Head of caudate nucleus (tissue), 42 donors: ENCODE data around the gene GLOD4.
"Not testable (repeated sequence)": the region's sequence is repeated elsewhere in the genome, so short reads cannot be mapped to it uniquely, and the experiment has no call there.

ENCODE experiments used
- DNase-seq, 42 donors: peaks; one replicate each; pipeline versions ENCODE4 v3.0.0 to v3.0.0-alpha.2; 2020 to 2021; ENCODE audit warnings: mixed read lengths in 7 of 42
- intact Hi-C: fragments of 100-400 bp; cut with DNase I; formaldehyde crosslinking; loops from one replicate; pipeline ENCODE4 v1.15.0; 2022

Gene GLOD4

GRCh38 chr17:781805-782731 lies at the start of gene GLOD4, which contains the start of gene MRM3:
Gene GLOD4, minus strand, starts transcription at chr17:782280. Its CDS starts 25 bp downstream, at chr17:782255.
Gene MRM3, plus strand, starts transcription at chr17:782353. Its CDS starts 26 bp downstream, at chr17:782379.
- intact Hi-C loops = loop anchor here (5.0 to 10.0 kb wide), 2 partner anchors 47 to 215 kb away; partner anchors contain the start of genes TIMM22 and TLCD3A
- peak; percentile 87 to 98 (median 95) for DNase-seq

- intact Hi-C loops = no loop called here
- DNase-seq = no peak
Observed at GRCh38 chr17:830950-831349, 48.9 kb upstream of the GLOD4 start.

- intact Hi-C loops = no loop called here
- DNase-seq = no peak
Observed at GRCh38 chr17:830381-830780, 48.3 kb upstream of the GLOD4 start.

GRCh38 chr17:829614-830013 lies 47.5 kb upstream of the GLOD4 start:
- DNase-seq, intact Hi-C loops: not testable (repeated sequence)

- no peak for DNase-seq
- intact Hi-C loops = no loop called here
Observed at GRCh38 chr17:828761-829160, 46.7 kb upstream of the GLOD4 start.

GRCh38 chr17:826778-827177 lies 44.7 kb upstream of the GLOD4 start:
- intact Hi-C loops = no loop called here
- DNase-seq = no peak

GRCh38 chr17:825216-825615 lies 43.1 kb upstream of the GLOD4 start:
- intact Hi-C loops = no loop called here
- no peak for DNase-seq

GRCh38 chr17:824378-824777 lies 42.3 kb upstream of the GLOD4 start:
- intact Hi-C loops = no loop called here
- no peak for DNase-seq

- intact Hi-C loops = no loop called here
- no peak for DNase-seq
Observed at GRCh38 chr17:823501-823902, 41.4 kb upstream of the GLOD4 start.

- intact Hi-C loops = no loop called here
- no peak for DNase-seq
Observed at GRCh38 chr17:819251-819650, 37.2 kb upstream of the GLOD4 start.

- no peak for DNase-seq
- intact Hi-C loops = no loop called here
Observed at GRCh38 chr17:814371-814770, 32.3 kb upstream of the GLOD4 start.

- intact Hi-C loops = no loop called here
- DNase-seq = no peak
Observed at GRCh38 chr17:812638-813204, 30.6 kb upstream of the GLOD4 start.

GRCh38 chr17:811051-811784 lies 29.1 kb upstream of the GLOD4 start:
- intact Hi-C loops = no loop called here
- DNase-seq = no peak

- DNase-seq = peak in 1 of 42 donors; percentile 16
- intact Hi-C loops = no loop called here
Observed at GRCh38 chr17:807523-808294, 25.6 kb upstream of the GLOD4 start.

GRCh38 chr17:806781-807522 lies 24.9 kb upstream of the GLOD4 start:
- intact Hi-C loops = no loop called here
- DNase-seq = peak in 1 of 42 donors; percentile 10

- intact Hi-C loops = no loop called here
- DNase-seq = no peak
Observed at GRCh38 chr17:806346-806745, 24.3 kb upstream of the GLOD4 start.

- DNase-seq, intact Hi-C loops: not testable (repeated sequence)
Observed at GRCh38 chr17:805886-806285, 23.8 kb upstream of the GLOD4 start.
